ENCODE data around the gene MYZAP. TPM values are rescaled to one million over a fixed set of nuclear protein-coding genes. Genes with fewer than 3 reads are reported as not detected.
A peak's percentile ranks its signal among the peaks of the same experiment; 100 is the strongest.

MYZAP gene
- total RNA-seq, 1 experiment from 2014 or later: 1.1 TPM

- intact Hi-C loops (cut with micrococcal nuclease; ENCODE audit: unreplicated experiment): loop anchor here (5.0 to 10.0 kb wide), 2 partner anchors 302 to 625 kb away; no protein-coding TSS in a partner anchor
- POLR2A ChIA-PET: interaction anchor here (0.5 kb wide), 1 partner anchor 186 kb away, joined by 5 read pairs; no protein-coding TSS in a partner anchor
- H3K9me3 ChIP-seq (ENCODE audit: control insufficient read depth, insufficient read depth, low read depth, low read length): no peaks in the 10 kb centered on the region
- TF ChIP-seq POLR2AphosphoS5 (IDR thresholded peaks at IDR 0.05; ENCODE audit: low read depth, low read length) (no peak), CTCF (IDR thresholded peaks at IDR 0.05) (peak; percentile 93)
- peak; percentile 76 for ATAC-seq
- CTCF ChIA-PET: interaction anchor here (0.5 to 1.4 kb wide), 6 partner anchors 9 to 197 kb away, joined by 3 to 10 read pairs (median 4); no protein-coding TSS in a partner anchor
- H3K4me3 ChIP-seq (ENCODE audit: low read depth in 2 of 2, low read length in 2 of 2): no peak overlapping the region
- H3K27me3 ChIP-seq (ENCODE audit: control insufficient read depth, insufficient read depth, low read length): no peaks in the 10 kb centered on the region
- BruUV-seq (replicated peaks): no TSS peak
- no peaks in the 10 kb centered on the region for H3K4me1 ChIP-seq (ENCODE audit: control insufficient read depth, insufficient read depth, low read length)
- no peak overlapping the region for H3K27ac ChIP-seq (ENCODE audit: low read length)
- H3K36me3 ChIP-seq (ENCODE audit: control insufficient read depth, insufficient read depth, low read length): no peaks in the 10 kb centered on the region
- in situ Hi-C loops (cut with HindIII; ENCODE audit: low pct_unique_long_range_greater_than_20kb, low sequenced_read_pairs): no loop called here
- DNase-seq (ENCODE audit: low read depth, low spot score): peak; percentile 45
These were observed 31.8 kb upstream of the MYZAP start for GRCh38 chr15:57559875-57560274.

GRCh38 chr15:57561041-57561711 is 30.5 kb upstream of the MYZAP start:
- CTCF ChIA-PET: interaction anchor here (0.7 to 1.1 kb wide), 2 partner anchors 81 to 361 kb away, joined by 3 to 11 read pairs; no protein-coding TSS in a partner anchor
- peak; percentile 96 for ATAC-seq
- BruUV-seq (replicated peaks): no TSS peak

GRCh38 chr15:57562196-57562769 is 29.4 kb upstream of the MYZAP start:
- intact Hi-C loops (cut with micrococcal nuclease; ENCODE audit: unreplicated experiment) (loop anchor here (5.0 to 10.0 kb wide), 2 partner anchors 300 to 623 kb away; no protein-coding TSS in a partner anchor), in situ Hi-C loops (cut with HindIII; ENCODE audit: low pct_unique_long_range_greater_than_20kb, low sequenced_read_pairs) (no loop called here)
- BruUV-seq (replicated peaks): no TSS peak
- H3K4me3 ChIP-seq (ENCODE audit: low read depth in 2 of 2, low read length in 2 of 2): no peak overlapping the region
- DNase-seq (ENCODE audit: low read depth, low spot score): no peak
- ChIA-PET CTCF (no interaction called here), POLR2A (no interaction called here)
- no peaks in the 10 kb centered on the region for H3K27me3 ChIP-seq (ENCODE audit: control insufficient read depth, insufficient read depth, low read length)
- no peaks in the 10 kb centered on the region for H3K36me3 ChIP-seq (ENCODE audit: control insufficient read depth, insufficient read depth, low read length)
- no peaks in the 10 kb centered on the region for H3K4me1 ChIP-seq (ENCODE audit: control insufficient read depth, insufficient read depth, low read length)
- TF ChIP-seq REST (IDR thresholded peaks at IDR 0.05; ENCODE audit: insufficient read depth in 1 of 2, low read depth in 2 of 2, low read length in 1 of 2) (no peak), SIN3A (IDR thresholded peaks at IDR 0.05; ENCODE audit: borderline replicate concordance, insufficient read depth, low read depth, low read length) (no peak), CTCF (IDR thresholded peaks at IDR 0.05) (no peak), POLR2AphosphoS5 (IDR thresholded peaks at IDR 0.05; ENCODE audit: low read depth, low read length) (no peak), TCF7L2 (IDR thresholded peaks at IDR 0.05; ENCODE audit: low read depth, low read length) (no peak)
- no peaks in the 10 kb centered on the region for H3K9me3 ChIP-seq (ENCODE audit: control insufficient read depth, insufficient read depth, low read depth, low read length)
- no peak for ATAC-seq
- no peak overlapping the region for H3K27ac ChIP-seq (ENCODE audit: low read length)

More at GRCh38 chr15:57561041-57561711, 30.5 kb upstream of the MYZAP start:
- H3K27me3 ChIP-seq (ENCODE audit: control insufficient read depth, insufficient read depth, low read length): no peaks in the 10 kb centered on the region
- H3K9me3 ChIP-seq (ENCODE audit: control insufficient read depth, insufficient read depth, low read depth, low read length): no peaks in the 10 kb centered on the region
- in situ Hi-C loops (cut with HindIII; ENCODE audit: low pct_unique_long_range_greater_than_20kb, low sequenced_read_pairs) (no loop called here), intact Hi-C loops (cut with micrococcal nuclease; ENCODE audit: unreplicated experiment) (loop anchor here (5.0 to 10.0 kb wide), 2 partner anchors 301 to 624 kb away; no protein-coding TSS in a partner anchor)
- POLR2A ChIA-PET: no interaction called here
- no peak overlapping the region for H3K4me3 ChIP-seq (ENCODE audit: low read depth in 2 of 2, low read length in 2 of 2)
- DNase-seq (ENCODE audit: low read depth, low spot score): peak; percentile 48
- H3K4me1 ChIP-seq (ENCODE audit: control insufficient read depth, insufficient read depth, low read length): no peaks in the 10 kb centered on the region
- peak; percentile 94 for TF ChIP-seq CTCF (IDR thresholded peaks at IDR 0.05)
- TF ChIP-seq TCF7L2 (IDR thresholded peaks at IDR 0.05; ENCODE audit: low read depth, low read length): no peak
- H3K27ac ChIP-seq (ENCODE audit: low read length): no peak overlapping the region
- no peaks in the 10 kb centered on the region for H3K36me3 ChIP-seq (ENCODE audit: control insufficient read depth, insufficient read depth, low read length)
